ENCODE measurements around the gene CCDC92.

GRCh38 chr12:123956249-123956648 lies 16.4 kb downstream of the CCDC92 start:
- TF ChIP-seq POLR2AphosphoS5 (IDR thresholded peaks at IDR 0.05; ENCODE audit: low read depth, low read length) = no peak
- TF ChIP-seq, protein P1, sequence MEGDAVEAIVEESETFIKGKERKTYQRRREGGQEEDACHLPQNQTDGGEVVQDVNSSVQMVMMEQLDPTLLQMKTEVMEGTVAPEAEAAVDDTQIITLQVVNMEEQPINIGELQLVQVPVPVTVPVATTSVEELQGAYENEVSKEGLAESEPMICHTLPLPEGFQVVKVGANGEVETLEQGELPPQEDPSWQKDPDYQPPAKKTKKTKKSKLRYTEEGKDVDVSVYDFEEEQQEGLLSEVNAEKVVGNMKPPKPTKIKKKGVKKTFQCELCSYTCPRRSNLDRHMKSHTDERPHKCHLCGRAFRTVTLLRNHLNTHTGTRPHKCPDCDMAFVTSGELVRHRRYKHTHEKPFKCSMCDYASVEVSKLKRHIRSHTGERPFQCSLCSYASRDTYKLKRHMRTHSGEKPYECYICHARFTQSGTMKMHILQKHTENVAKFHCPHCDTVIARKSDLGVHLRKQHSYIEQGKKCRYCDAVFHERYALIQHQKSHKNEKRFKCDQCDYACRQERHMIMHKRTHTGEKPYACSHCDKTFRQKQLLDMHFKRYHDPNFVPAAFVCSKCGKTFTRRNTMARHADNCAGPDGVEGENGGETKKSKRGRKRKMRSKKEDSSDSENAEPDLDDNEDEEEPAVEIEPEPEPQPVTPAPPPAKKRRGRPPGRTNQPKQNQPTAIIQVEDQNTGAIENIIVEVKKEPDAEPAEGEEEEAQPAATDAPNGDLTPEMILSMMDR (IDR thresholded peaks at IDR 0.05) = no peak
- TF ChIP-seq SIN3A (IDR thresholded peaks at IDR 0.05; ENCODE audit: borderline replicate concordance, insufficient read depth, low read depth, low read length) = no peak
